Activated naive CD4-positive, alpha-beta T cell (primary cell): ENCODE measurements around the gene CTNNBL1.

Experiments
- DNase-seq, 4 experiments: peaks; one replicate each; lab custom pipeline; 2025; lab: John Stamatoyannopoulos, UW

Gene CTNNBL1

GRCh38 chr20:37880726-37881591, 187.1 kb downstream of the CTNNBL1 start:
- DNase-seq: no peak

DNA sequence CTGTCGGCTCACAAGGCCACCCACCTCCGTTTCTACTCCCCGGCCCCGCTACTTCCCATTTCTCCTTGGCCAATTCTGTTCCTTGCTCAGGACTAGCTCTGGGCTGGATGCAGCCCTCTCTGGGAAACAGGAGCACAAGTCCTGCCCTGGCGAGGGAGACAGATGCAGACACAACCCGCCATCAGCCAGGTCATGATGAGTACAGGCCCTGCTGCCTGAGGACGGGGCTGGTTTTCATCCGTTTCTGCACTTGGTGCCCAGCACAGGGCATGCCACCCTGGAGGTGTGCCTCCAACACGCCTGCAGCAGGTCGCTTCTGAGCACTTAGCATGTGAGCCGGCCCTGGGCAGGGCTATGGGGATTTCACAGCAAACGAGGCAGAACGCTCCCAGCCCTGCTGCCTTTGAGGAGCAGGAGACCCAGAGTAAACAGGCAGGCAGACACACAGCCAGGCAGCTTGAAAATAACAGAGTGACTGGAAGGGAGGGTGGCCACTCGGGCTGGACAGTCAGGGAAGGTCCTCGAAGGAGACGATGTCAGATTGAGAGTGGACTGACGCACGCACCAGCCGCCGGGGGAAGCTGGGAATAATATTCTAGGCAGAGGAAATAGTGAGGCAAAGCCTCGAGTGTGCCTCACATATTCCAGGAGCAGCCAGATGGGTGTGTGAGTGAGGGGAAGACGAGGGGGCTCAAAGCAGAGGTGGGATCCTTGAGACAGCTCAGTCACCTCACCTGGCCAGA, 187.9 kb downstream of the CTNNBL1 start:
- no peak for DNase-seq

DNA sequence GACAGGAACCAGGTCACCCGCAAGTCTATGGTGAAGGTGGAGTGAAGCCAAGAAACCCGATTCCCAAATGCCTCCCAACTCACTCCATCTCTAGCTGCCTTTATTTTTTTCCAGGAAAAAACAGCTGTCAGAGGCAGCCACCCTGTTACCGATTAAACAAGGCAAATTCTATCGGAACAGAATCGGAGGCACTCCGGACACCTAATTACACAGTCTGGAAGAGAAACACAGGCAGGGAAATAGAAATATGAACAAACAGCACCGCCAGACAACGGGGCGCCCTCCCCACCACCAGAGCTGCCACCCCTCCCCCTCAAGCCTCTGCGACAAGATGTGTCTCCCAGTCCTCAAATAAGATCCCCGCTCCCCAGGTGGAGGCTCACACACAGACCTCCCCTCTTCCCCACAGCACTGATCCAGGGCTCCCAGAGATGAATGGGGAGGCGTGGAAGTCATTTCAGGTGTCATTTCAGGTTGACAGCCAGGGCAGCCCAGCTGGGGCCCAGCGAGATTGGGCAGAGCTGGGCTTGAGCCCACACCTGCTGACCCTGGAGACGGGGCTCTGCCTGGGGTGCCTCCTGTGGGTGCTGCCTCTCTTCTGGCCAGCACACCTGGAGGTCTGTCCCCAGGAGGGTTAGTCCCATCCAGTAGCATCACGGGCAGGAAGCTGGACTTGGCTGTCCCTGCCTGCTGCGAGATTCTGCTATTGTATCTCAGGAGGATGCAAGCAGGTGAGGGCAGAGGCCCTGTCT, 189.3 kb downstream of the CTNNBL1 start:
- no peak for DNase-seq

GRCh38 chr20:37885042-37885441, 191.2 kb downstream of the CTNNBL1 start:
- DNase-seq: no peak

DNA sequence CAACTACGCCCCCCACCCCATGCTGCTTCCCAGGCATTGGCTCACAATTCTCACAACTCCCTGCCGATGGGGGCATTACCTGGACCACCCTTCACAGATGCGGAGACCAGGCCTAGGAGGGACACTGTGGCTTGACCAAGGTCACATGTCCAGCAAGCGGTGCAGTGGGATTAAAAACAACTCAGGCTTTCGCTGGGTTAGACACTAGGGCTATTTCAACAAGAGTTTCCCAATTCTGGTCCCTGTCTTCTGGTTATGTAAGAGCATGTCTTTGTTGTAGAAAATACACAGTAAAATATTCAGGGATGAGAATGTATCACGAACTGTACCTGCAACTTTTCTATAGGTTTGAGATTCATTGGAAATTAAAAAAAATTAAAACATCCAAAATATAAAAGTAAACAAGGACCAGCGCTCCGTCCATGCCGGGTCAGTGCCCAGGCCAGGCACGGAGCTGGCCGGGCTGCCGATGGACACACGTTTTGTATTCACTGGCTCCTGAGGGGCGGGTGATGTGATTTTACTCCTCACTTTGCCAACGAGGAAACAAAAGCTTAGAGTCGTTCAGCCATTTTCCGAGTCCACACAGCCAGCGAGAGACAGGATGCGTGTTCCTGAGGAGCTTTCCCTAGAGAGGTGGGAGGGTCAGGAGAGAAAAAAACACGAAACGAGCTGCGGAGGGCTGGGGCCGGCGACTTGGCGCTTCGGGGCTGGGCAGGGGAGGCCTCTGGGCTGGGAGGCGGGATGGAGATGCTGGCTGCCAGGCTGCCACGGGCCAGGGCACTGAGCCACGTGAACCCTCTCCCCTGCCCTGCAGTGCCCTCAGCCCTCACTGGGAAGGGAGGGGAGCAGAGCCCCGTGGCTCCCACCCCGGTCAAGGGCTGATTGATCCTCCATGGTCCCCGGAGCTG, 192.0 kb downstream of the CTNNBL1 start:
- DNase-seq: no peak

GRCh38 chr20:37886851-37887297, 193.0 kb downstream of the CTNNBL1 start:
- DNase-seq: no peak

- no peak for DNase-seq
Measured at GRCh38 chr20:37888641-37889040, 194.8 kb downstream of the CTNNBL1 start.

- DNase-seq: no peak
Measured at GRCh38 chr20:37890108-37890507, 196.3 kb downstream of the CTNNBL1 start.

- no peak for DNase-seq
Measured at GRCh38 chr20:37890643-37891042, 196.8 kb downstream of the CTNNBL1 start.

DNA sequence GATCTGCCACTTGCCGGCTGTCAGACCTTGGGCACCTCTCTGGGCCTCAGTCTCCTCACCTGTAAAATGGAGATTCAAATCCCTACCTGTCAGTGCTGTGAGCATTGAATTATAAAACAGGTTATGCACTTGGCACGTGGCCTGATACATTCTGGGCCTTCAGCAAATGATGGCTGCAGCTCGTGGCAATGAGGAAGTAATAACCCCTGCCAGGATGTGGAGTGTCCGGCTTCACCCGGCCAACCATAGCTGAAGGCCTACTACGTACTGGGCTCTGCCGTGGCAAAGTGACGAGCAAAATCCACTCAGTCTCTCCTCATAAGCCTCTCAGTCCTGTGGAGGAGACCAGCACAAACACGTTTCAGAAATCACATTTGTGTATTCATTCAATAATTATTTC, 198.2 kb downstream of the CTNNBL1 start:
- no peak for DNase-seq

DNA sequence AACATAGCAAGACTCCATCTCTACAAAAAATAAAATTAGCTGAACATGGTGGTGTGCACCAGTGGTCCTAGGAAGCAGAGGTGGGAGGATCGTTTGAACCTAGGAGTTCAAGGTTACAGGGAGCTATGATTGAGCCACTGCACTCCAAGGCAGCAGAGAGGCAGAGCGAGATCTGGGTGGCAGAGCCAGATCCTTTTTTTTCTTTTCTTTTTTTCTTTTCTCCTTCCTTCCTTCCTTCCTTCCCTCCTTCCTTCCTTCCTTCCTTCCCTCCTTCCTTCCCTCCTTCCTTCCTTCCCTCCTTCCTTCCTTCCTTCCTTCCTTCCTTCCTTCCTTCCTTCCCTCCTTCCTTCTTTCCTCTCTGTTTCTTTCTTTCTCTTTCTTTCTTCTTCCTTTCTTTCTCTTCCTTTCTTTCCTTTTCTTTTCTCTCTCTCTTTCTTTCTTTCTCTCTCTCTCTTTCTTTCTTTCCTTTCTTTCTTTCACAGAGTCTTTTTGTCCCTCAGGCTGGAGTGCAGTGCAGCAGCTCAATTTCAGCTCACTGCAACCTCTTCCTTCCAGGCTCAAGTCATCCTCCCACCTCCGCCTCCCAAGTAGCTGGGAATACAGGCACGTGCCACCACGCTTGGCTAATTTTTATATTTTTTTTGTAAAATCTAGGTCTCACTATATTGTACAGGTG, 199.9 kb downstream of the CTNNBL1 start:
- DNase-seq: no peak

DNA sequence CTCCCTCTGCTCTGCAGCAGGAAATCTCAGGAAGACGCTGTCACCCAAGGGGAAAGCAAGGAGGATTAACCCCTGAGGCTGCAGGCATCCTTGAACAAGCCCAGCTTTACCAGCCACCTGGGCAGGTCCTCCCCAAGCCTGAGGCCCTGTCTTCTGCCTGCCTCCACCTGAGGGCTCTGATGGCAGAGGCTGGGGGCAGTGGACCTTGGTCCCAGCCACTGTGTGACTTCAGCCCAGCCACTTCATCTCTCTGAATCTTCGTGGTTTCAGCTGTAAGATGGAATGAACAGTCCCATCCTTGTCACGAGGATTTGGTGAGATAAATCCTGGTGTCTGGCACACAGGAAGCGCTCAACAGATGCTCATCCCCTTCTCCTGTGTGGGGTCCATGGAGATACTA, 200.6 kb downstream of the CTNNBL1 start:
- DNase-seq: no peak

DNA sequence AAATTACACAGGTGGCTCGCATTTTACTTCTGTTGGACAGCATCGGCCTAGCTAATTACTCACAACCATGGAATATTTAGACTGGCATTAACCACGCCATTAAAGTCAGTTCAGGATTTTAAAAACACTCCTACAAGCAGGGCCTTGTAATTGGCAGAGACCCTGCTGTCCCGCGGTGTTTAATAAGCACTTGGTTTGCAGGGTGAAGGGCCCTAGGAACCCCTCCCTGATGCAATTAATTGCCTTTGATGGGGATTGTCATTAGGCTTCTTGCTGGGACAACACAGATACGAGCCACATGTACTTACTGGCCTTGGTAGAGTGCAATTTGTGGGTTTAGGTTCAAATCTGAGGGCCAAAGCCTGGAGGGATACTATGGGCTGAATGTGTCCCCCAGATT, 201.3 kb downstream of the CTNNBL1 start:
- DNase-seq: no peak

DNA sequence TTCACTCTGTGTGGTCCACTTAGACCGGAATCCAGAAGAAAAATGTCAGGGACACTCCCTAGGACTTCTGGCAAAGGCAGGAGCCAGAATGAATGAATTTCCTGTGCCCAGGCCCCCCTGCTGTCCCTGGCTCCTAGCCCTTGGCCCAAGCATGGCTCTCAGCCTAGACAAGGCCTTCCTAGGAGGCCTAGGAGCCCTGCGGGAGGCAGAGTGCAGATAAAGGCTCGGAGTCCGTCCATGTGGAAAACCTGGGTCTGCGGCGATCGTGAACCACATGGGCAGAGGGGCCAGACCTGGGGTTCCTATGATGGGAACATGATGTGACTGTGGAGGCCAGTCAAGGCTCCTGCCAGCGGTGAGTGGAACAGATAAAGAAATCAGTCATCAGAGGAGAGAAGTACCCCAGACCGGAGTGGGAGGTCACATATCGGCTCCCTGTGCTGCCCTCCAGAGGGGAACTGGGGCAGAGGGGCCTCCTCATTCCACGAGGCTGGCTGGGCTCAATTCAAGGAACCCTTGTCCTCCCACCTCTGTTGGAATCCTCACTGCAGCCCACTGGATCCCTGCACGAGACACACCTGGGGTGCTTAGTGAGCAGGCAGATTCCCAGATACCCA, 203.2 kb downstream of the CTNNBL1 start:
- DNase-seq: no peak

- DNase-seq: no peak
Measured at GRCh38 chr20:37898233-37899104, 204.6 kb downstream of the CTNNBL1 start.

GRCh38 chr20:37899105-37900045, 205.5 kb downstream of the CTNNBL1 start:
- no peak for DNase-seq

GRCh38 chr20:37901240-37901639, 207.4 kb downstream of the CTNNBL1 start:
- no peak for DNase-seq
